ENCODE measurements around the gene LAMB4.

The LAMB4 gene

GRCh38 chr7:108130261-108130660, at the start of gene LAMB4:
Gene LAMB4 (minus strand): TSS chr7:108130361. CDS start chr7:108123164, 7,197 bp downstream.
- no peaks in the 10 kb centered on the region for H3K27me3 ChIP-seq (ENCODE audit: control insufficient read depth in 1 of 2, insufficient read depth in 2 of 2, low read length in 2 of 2)
- H3K36me3 ChIP-seq (ENCODE audit: control insufficient read depth in 2 of 2, insufficient read depth in 2 of 2, low read length in 2 of 2): no peaks in the 10 kb centered on the region
- H3K4me3 ChIP-seq (ENCODE audit: low read length in 2 of 2): no peak within 1 kb of the TSS
- H3K9me3 ChIP-seq (ENCODE audit: control insufficient read depth in 2 of 2, low read length in 2 of 2): no peaks in the 10 kb centered on the region
- H3K9ac ChIP-seq (ENCODE audit: low read length in 2 of 2): no peak within 1 kb of the TSS
- H3K4me1 ChIP-seq (ENCODE audit: control insufficient read depth, insufficient read depth, low read length): no peaks in the 10 kb centered on the region
- no peak within 1 kb of the TSS for H3K27ac ChIP-seq (ENCODE audit: low read length)

- no peak overlapping the region for H3K9ac ChIP-seq (ENCODE audit: low read length in 2 of 2)
- no peaks in the 10 kb centered on the region for H3K9me3 ChIP-seq (ENCODE audit: control insufficient read depth in 2 of 2, low read length in 2 of 2)
- no peaks in the 10 kb centered on the region for H3K4me1 ChIP-seq (ENCODE audit: control insufficient read depth, insufficient read depth, low read length)
- no peaks in the 10 kb centered on the region for H3K36me3 ChIP-seq (ENCODE audit: control insufficient read depth in 2 of 2, insufficient read depth in 2 of 2, low read length in 2 of 2)
- no peak overlapping the region for H3K4me3 ChIP-seq (ENCODE audit: low read length in 2 of 2)
- no peaks in the 10 kb centered on the region for H3K27me3 ChIP-seq (ENCODE audit: control insufficient read depth in 1 of 2, insufficient read depth in 2 of 2, low read length in 2 of 2)
- H3K27ac ChIP-seq (ENCODE audit: low read length): no peak overlapping the region
Measured at GRCh38 chr7:108178398-108178797, 48.2 kb upstream of the LAMB4 start.

- H3K4me1 ChIP-seq (ENCODE audit: control insufficient read depth, insufficient read depth, low read length): no peaks in the 10 kb centered on the region
- no peaks in the 10 kb centered on the region for H3K36me3 ChIP-seq (ENCODE audit: control insufficient read depth in 2 of 2, insufficient read depth in 2 of 2, low read length in 2 of 2)
- H3K27ac ChIP-seq (ENCODE audit: low read length): no peak overlapping the region
- no peak overlapping the region for H3K9ac ChIP-seq (ENCODE audit: low read length in 2 of 2)
- no peaks in the 10 kb centered on the region for H3K9me3 ChIP-seq (ENCODE audit: control insufficient read depth in 2 of 2, low read length in 2 of 2)
- H3K4me3 ChIP-seq (ENCODE audit: low read length in 2 of 2): no peak overlapping the region
- no peaks in the 10 kb centered on the region for H3K27me3 ChIP-seq (ENCODE audit: control insufficient read depth in 1 of 2, insufficient read depth in 2 of 2, low read length in 2 of 2)
Measured at GRCh38 chr7:108171164-108171563, 41.0 kb upstream of the LAMB4 start.

GRCh38 chr7:108170251-108170650, 40.1 kb upstream of the LAMB4 start:
- Histone ChIP-seq H3K9ac (ENCODE audit: low read length in 2 of 2) (no peak overlapping the region), H3K27ac (ENCODE audit: low read length) (no peak overlapping the region), H3K36me3 (ENCODE audit: control insufficient read depth in 2 of 2, insufficient read depth in 2 of 2, low read length in 2 of 2) (no peaks in the 10 kb centered on the region), H3K4me1 (ENCODE audit: control insufficient read depth, insufficient read depth, low read length) (no peaks in the 10 kb centered on the region), H3K9me3 (ENCODE audit: control insufficient read depth in 2 of 2, low read length in 2 of 2) (no peaks in the 10 kb centered on the region), H3K27me3 (ENCODE audit: control insufficient read depth in 1 of 2, insufficient read depth in 2 of 2, low read length in 2 of 2) (no peaks in the 10 kb centered on the region), H3K4me3 (ENCODE audit: low read length in 2 of 2) (no peak overlapping the region)

GRCh38 chr7:108167460-108167859, 37.3 kb upstream of the LAMB4 start:
- Histone ChIP-seq H3K27me3 (ENCODE audit: control insufficient read depth in 1 of 2, insufficient read depth in 2 of 2, low read length in 2 of 2) (no peaks in the 10 kb centered on the region), H3K36me3 (ENCODE audit: control insufficient read depth in 2 of 2, insufficient read depth in 2 of 2, low read length in 2 of 2) (no peaks in the 10 kb centered on the region), H3K4me1 (ENCODE audit: control insufficient read depth, insufficient read depth, low read length) (no peaks in the 10 kb centered on the region), H3K4me3 (ENCODE audit: low read length in 2 of 2) (peak overlapping the region; percentile 13 to 57), H3K27ac (ENCODE audit: low read length) (no peak overlapping the region), H3K9ac (ENCODE audit: low read length in 2 of 2) (no peak overlapping the region), H3K9me3 (ENCODE audit: control insufficient read depth in 2 of 2, low read length in 2 of 2) (no peaks in the 10 kb centered on the region)

GRCh38 chr7:108166687-108167086, 36.5 kb upstream of the LAMB4 start:
- Histone ChIP-seq H3K9me3 (ENCODE audit: control insufficient read depth in 2 of 2, low read length in 2 of 2) (no peaks in the 10 kb centered on the region), H3K27me3 (ENCODE audit: control insufficient read depth in 1 of 2, insufficient read depth in 2 of 2, low read length in 2 of 2) (no peaks in the 10 kb centered on the region), H3K36me3 (ENCODE audit: control insufficient read depth in 2 of 2, insufficient read depth in 2 of 2, low read length in 2 of 2) (no peaks in the 10 kb centered on the region), H3K4me3 (ENCODE audit: low read length in 2 of 2) (no peak overlapping the region), H3K9ac (ENCODE audit: low read length in 2 of 2) (no peak overlapping the region), H3K27ac (ENCODE audit: low read length) (no peak overlapping the region), H3K4me1 (ENCODE audit: control insufficient read depth, insufficient read depth, low read length) (no peaks in the 10 kb centered on the region)

- no peak overlapping the region for H3K27ac ChIP-seq (ENCODE audit: low read length)
- H3K4me3 ChIP-seq (ENCODE audit: low read length in 2 of 2): no peak overlapping the region
- H3K36me3 ChIP-seq (ENCODE audit: control insufficient read depth in 2 of 2, insufficient read depth in 2 of 2, low read length in 2 of 2): no peaks in the 10 kb centered on the region
- H3K4me1 ChIP-seq (ENCODE audit: control insufficient read depth, insufficient read depth, low read length): no peaks in the 10 kb centered on the region
- H3K27me3 ChIP-seq (ENCODE audit: control insufficient read depth in 1 of 2, insufficient read depth in 2 of 2, low read length in 2 of 2): no peaks in the 10 kb centered on the region
- H3K9me3 ChIP-seq (ENCODE audit: control insufficient read depth in 2 of 2, low read length in 2 of 2): no peaks in the 10 kb centered on the region
- no peak overlapping the region for H3K9ac ChIP-seq (ENCODE audit: low read length in 2 of 2)
Measured at GRCh38 chr7:108165723-108166122, 35.6 kb upstream of the LAMB4 start.

GRCh38 chr7:108164946-108165345, 34.8 kb upstream of the LAMB4 start:
- Histone ChIP-seq H3K27ac (ENCODE audit: low read length) (no peak overlapping the region), H3K4me1 (ENCODE audit: control insufficient read depth, insufficient read depth, low read length) (no peaks in the 10 kb centered on the region), H3K4me3 (ENCODE audit: low read length in 2 of 2) (no peak overlapping the region), H3K27me3 (ENCODE audit: control insufficient read depth in 1 of 2, insufficient read depth in 2 of 2, low read length in 2 of 2) (no peaks in the 10 kb centered on the region), H3K36me3 (ENCODE audit: control insufficient read depth in 2 of 2, insufficient read depth in 2 of 2, low read length in 2 of 2) (no peaks in the 10 kb centered on the region), H3K9ac (ENCODE audit: low read length in 2 of 2) (no peak overlapping the region), H3K9me3 (ENCODE audit: control insufficient read depth in 2 of 2, low read length in 2 of 2) (no peaks in the 10 kb centered on the region)

- no peaks in the 10 kb centered on the region for H3K9me3 ChIP-seq (ENCODE audit: control insufficient read depth in 2 of 2, low read length in 2 of 2)
- no peaks in the 10 kb centered on the region for H3K36me3 ChIP-seq (ENCODE audit: control insufficient read depth in 2 of 2, insufficient read depth in 2 of 2, low read length in 2 of 2)
- H3K4me1 ChIP-seq (ENCODE audit: control insufficient read depth, insufficient read depth, low read length): no peaks in the 10 kb centered on the region
- H3K9ac ChIP-seq (ENCODE audit: low read length in 2 of 2): no peak overlapping the region
- no peaks in the 10 kb centered on the region for H3K27me3 ChIP-seq (ENCODE audit: control insufficient read depth in 1 of 2, insufficient read depth in 2 of 2, low read length in 2 of 2)
- no peak overlapping the region for H3K4me3 ChIP-seq (ENCODE audit: low read length in 2 of 2)
- no peak overlapping the region for H3K27ac ChIP-seq (ENCODE audit: low read length)
Measured at GRCh38 chr7:108164342-108164741, 34.2 kb upstream of the LAMB4 start.

- H3K27ac ChIP-seq (ENCODE audit: low read length): no peak overlapping the region
- no peaks in the 10 kb centered on the region for H3K4me1 ChIP-seq (ENCODE audit: control insufficient read depth, insufficient read depth, low read length)
- no peaks in the 10 kb centered on the region for H3K36me3 ChIP-seq (ENCODE audit: control insufficient read depth in 2 of 2, insufficient read depth in 2 of 2, low read length in 2 of 2)
- no peak overlapping the region for H3K4me3 ChIP-seq (ENCODE audit: low read length in 2 of 2)
- no peak overlapping the region for H3K9ac ChIP-seq (ENCODE audit: low read length in 2 of 2)
- no peaks in the 10 kb centered on the region for H3K27me3 ChIP-seq (ENCODE audit: control insufficient read depth in 1 of 2, insufficient read depth in 2 of 2, low read length in 2 of 2)
- no peaks in the 10 kb centered on the region for H3K9me3 ChIP-seq (ENCODE audit: control insufficient read depth in 2 of 2, low read length in 2 of 2)
Measured at GRCh38 chr7:108158776-108159175, 28.6 kb upstream of the LAMB4 start.

GRCh38 chr7:108157606-108158335, 27.6 kb upstream of the LAMB4 start:
- H3K27ac ChIP-seq (ENCODE audit: low read length): no peak overlapping the region
- H3K27me3 ChIP-seq (ENCODE audit: control insufficient read depth in 1 of 2, insufficient read depth in 2 of 2, low read length in 2 of 2): no peaks in the 10 kb centered on the region
- no peak overlapping the region for H3K4me3 ChIP-seq (ENCODE audit: low read length in 2 of 2)
- no peaks in the 10 kb centered on the region for H3K9me3 ChIP-seq (ENCODE audit: control insufficient read depth in 2 of 2, low read length in 2 of 2)
- no peak overlapping the region for H3K9ac ChIP-seq (ENCODE audit: low read length in 2 of 2)
- H3K4me1 ChIP-seq (ENCODE audit: control insufficient read depth, insufficient read depth, low read length): no peaks in the 10 kb centered on the region
- no peaks in the 10 kb centered on the region for H3K36me3 ChIP-seq (ENCODE audit: control insufficient read depth in 2 of 2, insufficient read depth in 2 of 2, low read length in 2 of 2)

All from stomach smooth muscle (tissue), 2 donors.